IMR-90 (cell line): ENCODE measurements around the gene FUT9. TPM values are rescaled to one million over a fixed set of nuclear protein-coding genes. Genes with fewer than 3 reads are reported as not detected.

Experiments used
- ATAC-seq: fragments of 200-7000 bp; cut with Tn5 transposase; 2 replicates; pipeline ENCODE4 v1.9.1; 2020; ENCODE audit warnings: low read depth, mild to moderate bottlenecking, moderate library complexity
- BruUV-seq: library from RNA; stranded (reverse); fragments of 400-500 nt; replicated peaks from 2 replicates; lab custom pipeline; 2021; lab: Mats Ljungman, UMichigan
- CTCF ChIA-PET: fragments of 300-600 bp; formaldehyde crosslinking; extraction: SDS; loops from one replicate; lab custom pipeline; 2021; ENCODE audit warnings: antibody characterized with exemption; lab: Yijun Ruan, JAX
- POLR2A ChIA-PET: fragments of 300-600 bp; sonication (Branson Sonifier 250); formaldehyde crosslinking; loops from one replicate; lab custom pipeline; 2022; ENCODE audit warnings: antibody characterized with exemption; ENCODE audit not compliant: unreplicated experiment; lab: Charles Lee
- DNase-seq: peaks from one replicate; pipeline ENCODE4 v3.0.0; 2013
- H2AFZ ChIP-seq: replicated peaks from 2 replicates; pipeline ENCODE3; 2013; ENCODE audit warnings: low read length, mild to moderate bottlenecking; ENCODE audit not compliant: poor library complexity
- H2AK5ac ChIP-seq: 2 replicates; pipeline ENCODE4 v1.6.1; 2013; ENCODE audit warnings: low read depth, low read length, inconsistent platforms
- H2AK9ac ChIP-seq: replicated peaks from 2 replicates; pipeline ENCODE3; 2013; ENCODE audit warnings: mild to moderate bottlenecking, low read depth, low read length, moderate library complexity; ENCODE audit not compliant: poor library complexity
- H2BK120ac ChIP-seq: 2 replicates; pipeline ENCODE4 v1.6.1; 2013; ENCODE audit warnings: low read depth, low read length, inconsistent platforms
- H2BK15ac ChIP-seq: 3 replicates; pipeline ENCODE4 v1.6.1; 2013; ENCODE audit warnings: low read depth, low read length, inconsistent platforms
- H2BK20ac ChIP-seq: 2 replicates; pipeline ENCODE4 v1.6.1; 2013; ENCODE audit warnings: low read depth, mild to moderate bottlenecking, inconsistent platforms, low read length, moderate library complexity
- H2BK5ac ChIP-seq: 2 replicates; pipeline ENCODE4 v1.6.1; 2013; ENCODE audit warnings: mild to moderate bottlenecking, low read depth, low read length, inconsistent platforms; ENCODE audit not compliant: poor library complexity, severe bottlenecking
- H3K14ac ChIP-seq: replicated peaks from 2 replicates; pipeline ENCODE4 v1.6.1; 2013; ENCODE audit warnings: low read depth, low read length, inconsistent platforms
- H3K18ac ChIP-seq: 2 replicates; pipeline ENCODE4 v1.6.1; 2013; ENCODE audit warnings: low read depth, low read length, control low read depth
- H3K23ac ChIP-seq: 2 replicates; pipeline ENCODE4 v1.6.1; 2013; ENCODE audit warnings: low read depth, low read length, inconsistent platforms
- H3K27ac ChIP-seq: 2 replicates; pipeline ENCODE4 v1.5.1; 2013; ENCODE audit warnings: mild to moderate bottlenecking, control low read depth, low read length; ENCODE audit not compliant: insufficient read depth
- H3K27me3 ChIP-seq: 2 replicates; pipeline ENCODE4 v1.6.1; 2013; ENCODE audit warnings: low read length; ENCODE audit not compliant: control insufficient read depth, insufficient read depth
- H3K36me3 ChIP-seq: 2 replicates; pipeline ENCODE4 v1.6.1; 2013; ENCODE audit warnings: low read length, mixed read lengths; ENCODE audit not compliant: control insufficient read depth, insufficient read depth
- H3K4ac ChIP-seq: 2 replicates; pipeline ENCODE4 v1.6.1; 2013; ENCODE audit warnings: low read depth, low read length, inconsistent platforms
- H3K4me1 ChIP-seq: 2 replicates; pipeline ENCODE4 v1.6.1; 2013; ENCODE audit warnings: low read length, mixed read lengths; ENCODE audit not compliant: control insufficient read depth, insufficient read depth
- H3K4me2 ChIP-seq: 2 replicates; pipeline ENCODE4 v1.6.1; 2013; ENCODE audit warnings: low read depth, mild to moderate bottlenecking, control low read depth, low read length, moderate library complexity
- H3K4me3 ChIP-seq: 2 replicates; pipeline ENCODE4 v1.5.1; 2013; ENCODE audit warnings: low read depth, mild to moderate bottlenecking, control low read depth, low read length, moderate library complexity; ENCODE audit not compliant: insufficient read depth
- H3K56ac ChIP-seq: 2 replicates; pipeline ENCODE4 v1.6.1; 2013; ENCODE audit warnings: low read length, inconsistent platforms; ENCODE audit not compliant: insufficient read depth; ENCODE audit errors: extremely low read depth
- H3K79me1 ChIP-seq, 2 experiments: 2 replicates each; pipeline ENCODE4 v1.6.1; 2013; ENCODE audit warnings: low read length in 2 of 2, inconsistent platforms in 1 of 2, low read depth in 1 of 2
- H3K9ac ChIP-seq: 2 replicates; pipeline ENCODE4 v1.6.1; 2013; ENCODE audit warnings: low read depth, low read length, control low read depth
- H3K9me1 ChIP-seq: 2 replicates; pipeline ENCODE4 v1.6.1; 2013; ENCODE audit warnings: low read length, inconsistent platforms; ENCODE audit not compliant: insufficient read depth
- H3K9me3 ChIP-seq: 2 replicates; pipeline ENCODE4 v1.6.1; 2013; ENCODE audit warnings: low read length; ENCODE audit not compliant: control insufficient read depth, insufficient read depth
- H4K20me1 ChIP-seq: 2 replicates; pipeline ENCODE4 v1.6.1; 2013; ENCODE audit warnings: low read length, inconsistent platforms; ENCODE audit not compliant: insufficient read depth
- H4K5ac ChIP-seq: 2 replicates; pipeline ENCODE4 v1.6.1; 2013; ENCODE audit warnings: mild to moderate bottlenecking, low read depth, low read length, control low read depth
- H4K8ac ChIP-seq, 2 experiments: 2 replicates each; pipeline ENCODE4 v1.6.1; 2013; ENCODE audit warnings: low read depth in 2 of 2, low read length in 2 of 2, control low read depth in 1 of 2, inconsistent platforms in 1 of 2
- H4K91ac ChIP-seq: 2 replicates; pipeline ENCODE4 v1.6.1; 2013; ENCODE audit warnings: low read depth, low read length, inconsistent platforms; ENCODE audit not compliant: insufficient read depth
- BHLHE40 ChIP-seq: fragments of 150-350 bp; IDR thresholded peaks from 2 replicates; pipeline ENCODE4 v1.6.1; 2016; ENCODE audit warnings: mild to moderate bottlenecking, low read depth, low read length
- CEBPB ChIP-seq: IDR thresholded peaks from 2 replicates; pipeline ENCODE4 v1.6.1; 2012; ENCODE audit warnings: low read depth, low read length, improper control_type of control experiment
- CHD1 ChIP-seq: IDR thresholded peaks from 2 replicates; pipeline ENCODE4 v1.6.1; 2012; ENCODE audit warnings: low read depth, low read length, improper control_type of control experiment
- FOS ChIP-seq: fragments of 150-350 bp; IDR thresholded peaks from 2 replicates; pipeline ENCODE4 v1.6.1; 2016; ENCODE audit warnings: low read depth, low read length
- MAFK ChIP-seq: IDR thresholded peaks from 2 replicates; pipeline ENCODE4 v1.6.1; 2012; ENCODE audit warnings: low read depth, low read length, improper control_type of control experiment
- MAZ ChIP-seq: IDR thresholded peaks from 2 replicates; pipeline ENCODE4 v1.6.1; 2012; ENCODE audit warnings: low read depth, mild to moderate bottlenecking, low read length, improper control_type of control experiment, moderate library complexity, borderline replicate concordance
- MXI1 ChIP-seq: IDR thresholded peaks from 2 replicates; pipeline ENCODE4 v1.6.1; 2012; ENCODE audit warnings: low read depth, mild to moderate bottlenecking, low read length, moderate library complexity, borderline replicate concordance
- NFE2L2 ChIP-seq: fragments of 150-350 bp; IDR thresholded peaks from 2 replicates; pipeline ENCODE4 v1.6.1; 2016; ENCODE audit warnings: low read depth, mild to moderate bottlenecking, low read length
- POLR2A ChIP-seq: IDR thresholded peaks from 2 replicates; pipeline ENCODE4 v1.6.1; 2012; ENCODE audit warnings: mild to moderate bottlenecking, low read depth, low read length
- RAD21 ChIP-seq: IDR thresholded peaks from 2 replicates; pipeline ENCODE4 v1.6.1; 2012; ENCODE audit warnings: low read length, improper control_type of control experiment
- RCOR1 ChIP-seq: IDR thresholded peaks from 2 replicates; pipeline ENCODE4 v1.6.1; 2012; ENCODE audit warnings: mild to moderate bottlenecking, low read length, improper control_type of control experiment; ENCODE audit not compliant: insufficient replicate concordance
- SMC3 ChIP-seq: fragments of 150-350 bp; IDR thresholded peaks from 2 replicates; pipeline ENCODE4 v1.6.1; 2016; ENCODE audit warnings: low read depth, mild to moderate bottlenecking, antibody characterized with exemption, low read length, moderate library complexity
- WGBS, 2 experiments: methylation state at CpG; one replicate each; pipeline versions ENCODE4 v1.1.5 to v1.1.7; 2013; ENCODE audit warnings: missing lambda C conversion rate in 2 of 2; ENCODE audit not compliant: insufficient read length in 1 of 2; ENCODE audit errors: extremely low coverage in 2 of 2; 5-methylcytosine and 5-hydroxymethylcytosine counted together
- dilution Hi-C: fragments of 300-500 bp; cut with HindIII; formaldehyde crosslinking; loops from one replicate; pipeline ENCODE4 v1.14.3; 2018; ENCODE audit warnings: low sequenced_read_pairs; ENCODE audit not compliant: unreplicated experiment
- in situ Hi-C: fragments of 300-500 bp; cut with MboI; formaldehyde crosslinking; loops from 3 replicates; pipeline ENCODE4 v1.14.3; 2019; ENCODE audit warnings: low sequenced_read_pairs, inconsistent platforms, mixed read lengths
- intact Hi-C: fragments of 100-400 bp; cut with micrococcal nuclease; formaldehyde crosslinking; loops from 2 replicates; pipeline ENCODE4 v1.10.0; 2022
- polyA plus RNA-seq, 3 experiments: library from polyadenylated mRNA; depleted of rRNA; stranded (reverse); fragments of >200 nt; gene quantifications; 2 replicates each; pipeline ENCODE4 v1.2.3, GENCODE V29; 2012; ENCODE audit warnings: low replicate concordance in 1 of 3
- total RNA-seq: library from RNA; depleted of rRNA; stranded (reverse); fragments of >200 nt; gene quantifications from 2 replicates; pipeline ENCODE4 v1.2.3, GENCODE V29; 2012
- TF ChIP-seq, protein P1 (sequence below): conservative IDR thresholded peaks from 2 replicates; pipeline ENCODE4 v1.5.1; 2012; ENCODE audit warnings: mild to moderate bottlenecking, low read depth, low read length, improper control_type of control experiment
- TF ChIP-seq, protein P2 (sequence below): fragments of 150-350 bp; IDR thresholded peaks from 2 replicates; pipeline ENCODE4 v1.6.1; 2016; ENCODE audit warnings: low read depth, mild to moderate bottlenecking, low read length, moderate library complexity, borderline replicate concordance
- TF ChIP-seq, protein P3 (sequence below): fragments of 150-350 bp; IDR thresholded peaks from 2 replicates; pipeline ENCODE4 v1.6.1; 2017; ENCODE audit warnings: mild to moderate bottlenecking, antibody characterized with exemption, low read length, low read depth

FUT9 gene
- total and polyA plus RNA-seq, 2 of the 4 experiments (the other 2 are of a cell fraction): under 0.01 TPM; not detected in 1

DNA sequence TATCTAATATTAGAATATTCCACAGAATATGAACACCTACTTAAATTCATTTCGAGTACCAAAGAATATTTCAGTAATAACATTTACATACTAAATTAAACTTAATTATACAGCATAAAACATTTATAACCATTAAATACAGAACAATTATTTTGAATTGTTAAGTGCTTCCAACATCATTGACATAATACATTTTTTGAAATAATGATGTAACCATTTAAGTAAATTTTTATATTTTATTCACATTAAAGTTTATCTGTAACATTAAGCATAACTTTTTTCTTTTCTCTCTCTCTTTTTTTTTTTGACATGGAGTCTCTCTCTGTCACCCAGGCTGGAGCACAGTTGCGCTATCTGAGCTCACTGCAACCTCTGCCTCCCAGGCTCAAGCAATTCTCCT lies 44.5 kb downstream of the FUT9 start:
- Histone ChIP-seq H3K18ac (no peak overlapping the region), H3K4me1 (no peaks in the 10 kb centered on the region), H3K36me3 (no peaks in the 10 kb centered on the region), H3K4ac (no peak overlapping the region), H4K91ac (no peak overlapping the region), H3K9me1 (no peaks in the 10 kb centered on the region), H3K27me3 (no peaks in the 10 kb centered on the region), H2AFZ (no peak overlapping the region), H3K56ac (no peak overlapping the region), H2BK5ac (no peak overlapping the region), H3K27ac (no peak overlapping the region), H4K5ac (no peak overlapping the region), H2BK20ac (no peak overlapping the region), H3K23ac (no peak overlapping the region), H4K8ac (no peak overlapping the region), H4K20me1 (no peaks in the 10 kb centered on the region), H3K14ac (no peak overlapping the region), H3K4me2 (no peak overlapping the region), H2BK120ac (no peak overlapping the region), H2AK5ac (no peak overlapping the region), H2BK15ac (no peak overlapping the region), H2AK9ac (no peak overlapping the region), H3K9ac (no peak overlapping the region), H3K9me3 (no peaks in the 10 kb centered on the region), H3K4me3 (no peak overlapping the region), H3K79me1 (no peaks in the 10 kb centered on the region)
- DNase-seq: no peak
- CTCF ChIA-PET: interaction anchor here (0.6 kb wide), 1 partner anchor 52 kb away, joined by 8 read pairs; no protein-coding TSS in a partner anchor
- intact Hi-C loops (no loop called here), in situ Hi-C loops (no loop called here), dilution Hi-C loops (no loop called here)
- ATAC-seq: no peak
- BruUV-seq: no TSS peak
- POLR2A ChIA-PET: no interaction called here
- no peak for TF ChIP-seq CEBPB
- no peak for TF ChIP-seq POLR2A
- TF ChIP-seq CHD1: no peak
- no peak for TF ChIP-seq MXI1
- no peak for TF ChIP-seq SMC3
- no peak for TF ChIP-seq MAZ
- no peak for TF ChIP-seq RAD21
- no peak for TF ChIP-seq BHLHE40
- no peak for TF ChIP-seq NFE2L2
- no peak for TF ChIP-seq FOS
- no peak for TF ChIP-seq MAFK
- TF ChIP-seq, protein P1, sequence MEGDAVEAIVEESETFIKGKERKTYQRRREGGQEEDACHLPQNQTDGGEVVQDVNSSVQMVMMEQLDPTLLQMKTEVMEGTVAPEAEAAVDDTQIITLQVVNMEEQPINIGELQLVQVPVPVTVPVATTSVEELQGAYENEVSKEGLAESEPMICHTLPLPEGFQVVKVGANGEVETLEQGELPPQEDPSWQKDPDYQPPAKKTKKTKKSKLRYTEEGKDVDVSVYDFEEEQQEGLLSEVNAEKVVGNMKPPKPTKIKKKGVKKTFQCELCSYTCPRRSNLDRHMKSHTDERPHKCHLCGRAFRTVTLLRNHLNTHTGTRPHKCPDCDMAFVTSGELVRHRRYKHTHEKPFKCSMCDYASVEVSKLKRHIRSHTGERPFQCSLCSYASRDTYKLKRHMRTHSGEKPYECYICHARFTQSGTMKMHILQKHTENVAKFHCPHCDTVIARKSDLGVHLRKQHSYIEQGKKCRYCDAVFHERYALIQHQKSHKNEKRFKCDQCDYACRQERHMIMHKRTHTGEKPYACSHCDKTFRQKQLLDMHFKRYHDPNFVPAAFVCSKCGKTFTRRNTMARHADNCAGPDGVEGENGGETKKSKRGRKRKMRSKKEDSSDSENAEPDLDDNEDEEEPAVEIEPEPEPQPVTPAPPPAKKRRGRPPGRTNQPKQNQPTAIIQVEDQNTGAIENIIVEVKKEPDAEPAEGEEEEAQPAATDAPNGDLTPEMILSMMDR: no peak
- TF ChIP-seq, protein P2, sequence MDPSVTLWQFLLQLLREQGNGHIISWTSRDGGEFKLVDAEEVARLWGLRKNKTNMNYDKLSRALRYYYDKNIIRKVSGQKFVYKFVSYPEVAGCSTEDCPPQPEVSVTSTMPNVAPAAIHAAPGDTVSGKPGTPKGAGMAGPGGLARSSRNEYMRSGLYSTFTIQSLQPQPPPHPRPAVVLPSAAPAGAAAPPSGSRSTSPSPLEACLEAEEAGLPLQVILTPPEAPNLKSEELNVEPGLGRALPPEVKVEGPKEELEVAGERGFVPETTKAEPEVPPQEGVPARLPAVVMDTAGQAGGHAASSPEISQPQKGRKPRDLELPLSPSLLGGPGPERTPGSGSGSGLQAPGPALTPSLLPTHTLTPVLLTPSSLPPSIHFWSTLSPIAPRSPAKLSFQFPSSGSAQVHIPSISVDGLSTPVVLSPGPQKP: no peak
- no peak for TF ChIP-seq RCOR1
- TF ChIP-seq, protein P3, sequence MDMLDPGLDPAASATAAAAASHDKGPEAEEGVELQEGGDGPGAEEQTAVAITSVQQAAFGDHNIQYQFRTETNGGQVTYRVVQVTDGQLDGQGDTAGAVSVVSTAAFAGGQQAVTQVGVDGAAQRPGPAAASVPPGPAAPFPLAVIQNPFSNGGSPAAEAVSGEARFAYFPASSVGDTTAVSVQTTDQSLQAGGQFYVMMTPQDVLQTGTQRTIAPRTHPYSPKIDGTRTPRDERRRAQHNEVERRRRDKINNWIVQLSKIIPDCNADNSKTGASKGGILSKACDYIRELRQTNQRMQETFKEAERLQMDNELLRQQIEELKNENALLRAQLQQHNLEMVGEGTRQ: no peak
- WGBS, 2 experiments: no CpG with 5 or more reads among the region's 2 CpGs
